Endodermal cell (in vitro differentiated cells): ENCODE data around the gene TMEM50B. TPM values are rescaled to one million over a fixed set of nuclear protein-coding genes. Genes with fewer than 3 reads are reported as not detected.

Experiments
- DNase-seq: peaks from one replicate; pipeline ENCODE4 v3.0.0-alpha.2; 2017
- H3K27ac ChIP-seq: 2 replicates; pipeline ENCODE4 v1.5.1; 2013; ENCODE audit warnings: mild to moderate bottlenecking, low read depth, low read length, moderate library complexity
- H3K27me3 ChIP-seq: 2 replicates; pipeline ENCODE4 v1.6.1; 2013; ENCODE audit warnings: mild to moderate bottlenecking, low read length, moderate library complexity; ENCODE audit not compliant: insufficient read depth, control insufficient read depth, poor library complexity, severe bottlenecking
- H3K36me3 ChIP-seq: 2 replicates; pipeline ENCODE4 v1.7.0; 2013; ENCODE audit warnings: mild to moderate bottlenecking, low read length, moderate library complexity; ENCODE audit not compliant: control insufficient read depth, insufficient read depth
- H3K4me1 ChIP-seq: one replicate; pipeline ENCODE4 v1.7.0; 2013; ENCODE audit warnings: low read length; ENCODE audit not compliant: control insufficient read depth, insufficient read depth
- H3K4me3 ChIP-seq: 2 replicates; pipeline ENCODE4 v1.5.1; 2013; ENCODE audit warnings: mild to moderate bottlenecking, low read length, moderate library complexity
- H3K9ac ChIP-seq: 2 replicates; pipeline ENCODE4 v1.6.1; 2013; ENCODE audit warnings: mild to moderate bottlenecking, low read length, moderate library complexity; ENCODE audit not compliant: poor library complexity, severe bottlenecking; ENCODE audit errors: extremely low read depth
- H3K9me3 ChIP-seq: 2 replicates; pipeline ENCODE4 v1.6.1; 2013; ENCODE audit warnings: mild to moderate bottlenecking, low read length, moderate library complexity; ENCODE audit not compliant: control insufficient read depth
- H3K27ac Mint-ChIP-seq: 2 replicates; pipeline ENCODE4 v1.8.0; 2020; ENCODE audit warnings: mixed read lengths
- H3K27me3 Mint-ChIP-seq: 2 replicates; pipeline ENCODE4 v1.8.0; 2021; ENCODE audit warnings: mild to moderate bottlenecking, mixed read lengths; ENCODE audit not compliant: insufficient read depth
- H3K36me3 Mint-ChIP-seq: 2 replicates; pipeline ENCODE4 v1.8.0; 2020; ENCODE audit warnings: low read depth, mixed read lengths
- H3K4me1 Mint-ChIP-seq: 2 replicates; pipeline ENCODE4 v1.8.0; 2020; ENCODE audit warnings: mixed read lengths
- H3K4me3 Mint-ChIP-seq: 2 replicates; pipeline ENCODE4 v1.8.0; 2020; ENCODE audit warnings: mild to moderate bottlenecking, moderate library complexity, mixed read lengths
- H3K9me3 Mint-ChIP-seq: 2 replicates; pipeline ENCODE4 v1.8.0; 2020; ENCODE audit warnings: mild to moderate bottlenecking, mixed read lengths
- WGBS, 2 experiments: methylation state at CpG; one replicate each; pipeline versions ENCODE4 v1.1.5 to v1.1.7; 2013; ENCODE audit warnings: missing lambda C conversion rate in 2 of 2, mixed read lengths in 1 of 2; ENCODE audit not compliant: insufficient coverage in 1 of 2, insufficient read length in 1 of 2; 5-methylcytosine and 5-hydroxymethylcytosine counted together
- total RNA-seq, 2 donors: library from RNA; stranded (reverse); fragmentation: NEBNext Ultra II Directional in 1 of 2; extraction: Animal tissue kit (Norgen Biotek cat#: 25700) in 1 of 2; gene quantifications; 2 replicates in 1 of 2; 3 replicates in 1 of 2; pipeline ENCODE4 v1.2.1, GENCODE V29; 2021
- TF ChIP-seq, protein P1 (sequence below): fragments of 200-600 bp; sonication (generic); conservative IDR thresholded peaks from 2 replicates; pipeline ENCODE4 v1.5.0; 2021; ENCODE audit warnings: antibody characterized with exemption, mild to moderate bottlenecking

TMEM50B gene
- total RNA-seq, 2 donors from 2014 or later, result 35.8 to 57.2 TPM

DNA sequence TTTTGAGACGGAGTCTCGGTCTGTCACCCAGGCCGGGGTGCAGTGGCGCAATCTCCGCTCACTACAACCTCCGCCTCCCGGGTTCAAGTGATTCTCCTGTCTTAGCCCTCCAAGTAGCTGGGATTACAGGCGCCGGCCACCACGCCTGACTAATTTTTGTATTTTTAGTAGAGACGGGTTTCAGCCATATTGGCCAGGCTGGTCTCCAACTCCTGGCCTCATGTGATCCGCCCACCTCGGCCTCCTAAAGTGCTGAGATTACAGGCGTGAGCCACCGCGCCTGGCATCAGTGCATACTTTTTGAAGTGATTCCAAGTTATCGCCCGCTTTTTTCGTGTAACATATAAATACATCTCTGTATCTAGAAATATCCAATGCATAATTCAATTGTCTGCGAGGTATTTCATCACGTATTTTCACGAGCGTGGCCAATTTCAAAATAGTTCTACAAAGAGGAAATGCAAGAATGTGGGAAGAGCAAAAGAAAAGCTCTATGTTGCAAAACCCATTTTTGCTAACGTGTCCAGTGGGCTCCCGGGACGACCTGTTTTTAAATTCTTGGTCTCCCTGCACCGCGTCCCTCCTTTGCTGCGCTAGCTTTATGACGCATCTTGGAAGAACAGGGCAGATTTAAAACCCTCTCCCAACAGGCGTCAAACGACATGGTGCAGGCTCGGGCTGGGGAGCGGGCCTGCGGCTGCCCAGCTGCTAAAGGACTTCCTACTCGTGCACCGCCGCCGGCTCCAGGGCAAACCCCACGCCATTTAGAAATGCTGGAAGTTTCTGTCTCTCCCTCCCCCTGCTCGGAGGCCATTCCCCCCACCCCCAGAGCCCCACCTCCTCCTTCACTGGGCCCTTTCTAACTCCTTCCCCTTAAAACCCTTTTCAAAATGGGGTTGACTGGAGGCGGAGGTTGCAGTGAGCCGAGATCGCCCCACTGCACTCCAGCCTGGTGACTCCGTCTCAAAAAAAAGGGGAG lies 77.5 kb downstream of the TMEM50B start:
- H3K4me3 Mint-ChIP-seq, result peak overlapping the region; percentile 66
- WGBS, 2 experiments, result 75 to 85% methylated on average over 26 to 45 of the region's 45 CpGs
- Histone ChIP-seq H3K4me3 (no peak overlapping the region), H3K9ac (peak overlapping the region; percentile 38), H3K27ac (no peak overlapping the region), H3K4me1 (no peaks in the 10 kb centered on the region), H3K27me3 (no peaks in the 10 kb centered on the region), H3K9me3 (no peaks in the 10 kb centered on the region), H3K36me3 (peaks cover 4% of the 10 kb centered on the region)
- peak; percentile 81 for DNase-seq
- TF ChIP-seq, protein P1, sequence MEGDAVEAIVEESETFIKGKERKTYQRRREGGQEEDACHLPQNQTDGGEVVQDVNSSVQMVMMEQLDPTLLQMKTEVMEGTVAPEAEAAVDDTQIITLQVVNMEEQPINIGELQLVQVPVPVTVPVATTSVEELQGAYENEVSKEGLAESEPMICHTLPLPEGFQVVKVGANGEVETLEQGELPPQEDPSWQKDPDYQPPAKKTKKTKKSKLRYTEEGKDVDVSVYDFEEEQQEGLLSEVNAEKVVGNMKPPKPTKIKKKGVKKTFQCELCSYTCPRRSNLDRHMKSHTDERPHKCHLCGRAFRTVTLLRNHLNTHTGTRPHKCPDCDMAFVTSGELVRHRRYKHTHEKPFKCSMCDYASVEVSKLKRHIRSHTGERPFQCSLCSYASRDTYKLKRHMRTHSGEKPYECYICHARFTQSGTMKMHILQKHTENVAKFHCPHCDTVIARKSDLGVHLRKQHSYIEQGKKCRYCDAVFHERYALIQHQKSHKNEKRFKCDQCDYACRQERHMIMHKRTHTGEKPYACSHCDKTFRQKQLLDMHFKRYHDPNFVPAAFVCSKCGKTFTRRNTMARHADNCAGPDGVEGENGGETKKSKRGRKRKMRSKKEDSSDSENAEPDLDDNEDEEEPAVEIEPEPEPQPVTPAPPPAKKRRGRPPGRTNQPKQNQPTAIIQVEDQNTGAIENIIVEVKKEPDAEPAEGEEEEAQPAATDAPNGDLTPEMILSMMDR, result no peak
- H3K27ac Mint-ChIP-seq, result peak overlapping the region; percentile 85
- H3K27me3 Mint-ChIP-seq, result peaks cover 2% of the 10 kb centered on the region
- H3K4me1 Mint-ChIP-seq, result peaks cover 19% of the 10 kb centered on the region
- H3K36me3 Mint-ChIP-seq, result peaks cover 10% of the 10 kb centered on the region
- H3K9me3 Mint-ChIP-seq, result no peaks in the 10 kb centered on the region

DNA sequence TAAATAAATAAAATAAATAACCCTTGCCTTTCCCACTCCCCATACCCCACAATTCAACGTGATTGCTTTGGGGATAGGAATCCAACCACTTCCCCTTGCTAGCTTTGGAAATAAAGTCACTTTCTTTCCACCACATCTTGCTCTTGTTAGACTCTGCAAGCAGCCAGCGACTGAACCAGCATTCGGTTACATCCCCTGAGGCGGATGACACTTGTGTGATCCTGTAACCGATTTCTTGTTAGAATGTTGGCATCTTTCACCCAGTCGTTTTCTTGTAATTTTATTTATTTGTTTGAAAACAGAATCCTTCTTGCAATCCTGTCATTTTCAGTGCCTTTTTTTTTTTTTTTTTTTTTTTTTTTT lies 78.2 kb downstream of the TMEM50B start:
- Histone ChIP-seq H3K4me1 (no peaks in the 10 kb centered on the region), H3K9me3 (no peaks in the 10 kb centered on the region), H3K36me3 (peaks cover 4% of the 10 kb centered on the region), H3K27me3 (no peaks in the 10 kb centered on the region), H3K9ac (no peak overlapping the region), H3K4me3 (no peak overlapping the region), H3K27ac (no peak overlapping the region)
- no peak overlapping the region for H3K27ac Mint-ChIP-seq
- peaks cover 15% of the 10 kb centered on the region for H3K4me1 Mint-ChIP-seq
- peaks cover 2% of the 10 kb centered on the region for H3K27me3 Mint-ChIP-seq
- peaks cover 5% of the 10 kb centered on the region for H3K36me3 Mint-ChIP-seq
- no peak overlapping the region for H3K4me3 Mint-ChIP-seq
- no peaks in the 10 kb centered on the region for H3K9me3 Mint-ChIP-seq
- WGBS, 2 experiments, result 90 to 95% methylated on average over 4 to 6 of the region's 6 CpGs
- DNase-seq, result no peak
- TF ChIP-seq, protein P1, result no peak

Other genes starting within 250 kb of the TMEM50B start
- gene IL10RB, start 213.6 kb downstream of the TMEM50B start, total RNA-seq, result 1 to 10 TPM; 4.1 to 5.3 TPM
- gene IFNAR1, start 155.0 kb downstream of the TMEM50B start, total RNA-seq, result 10 to 100 TPM; 11.7 to 16.9 TPM
- 10 to 100 TPM; 41.9 to 55.1 TPM for gene IFNGR2, start 76.6 kb downstream of the TMEM50B start, total RNA-seq
- gene DNAJC28, start 11.7 kb upstream of the TMEM50B start, total RNA-seq, result 1 to 10 TPM; 3.9 to 5.8 TPM
- 100 to 1,000 TPM; 125 to 150 TPM for gene GART, start 62.1 kb upstream of the TMEM50B start, total RNA-seq
- gene SON, start 63.1 kb upstream of the TMEM50B start, total RNA-seq, result 100 to 1,000 TPM; 283 to 337 TPM
- gene DONSON, start 108.7 kb upstream of the TMEM50B start, total RNA-seq, result 10 to 100 TPM; 26.2 to 41.9 TPM
- gene CRYZL1, start 161.8 kb upstream of the TMEM50B start, total RNA-seq, result 10 to 100 TPM; 33.8 to 51.0 TPM
- 100 to 1,000 TPM in 1 of 2 donors, 10 to 100 TPM in 1; 89.6 to 104 TPM for gene ITSN1, start 162.5 kb upstream of the TMEM50B start, total RNA-seq